Activated CD8-positive, alpha-beta memory T cell treated with anti-CD3 and anti-CD28 coated beads, Interleukin-2, amount 50 U/mL, for 24 hours (primary cell): ENCODE measurements around the gene MT1G.

Source experiments
- DNase-seq: peaks from one replicate; pipeline ENCODE4 v3.0.0-alpha.2; 2020; ENCODE audit errors: extremely low read depth

The MT1G gene

GRCh38 chr16:56620339-56620897 is 47.4 kb downstream of the MT1G start:
- DNase-seq, result no peak

- no peak for DNase-seq
Observed at GRCh38 chr16:56618138-56618537, 49.7 kb downstream of the MT1G start.

GRCh38 chr16:56617212-56618085 is 50.4 kb downstream of the MT1G start:
- DNase-seq, result no peak
